GM19023 (cell line): Measurements from ENCODE around the gene HDAC5.
"Not testable (repeated sequence)": the region's sequence is repeated elsewhere in the genome, so short reads cannot be mapped to it uniquely, and the experiment has no call there.

Source experiments
- ATAC-seq: cut with Tn5 transposase; IDR thresholded peaks from one replicate; pipeline ENCODE4 v1.9.1; 2021; ENCODE audit warnings: mild to moderate bottlenecking, moderate library complexity; ENCODE audit not compliant: unreplicated experiment

HDAC5 gene

DNA sequence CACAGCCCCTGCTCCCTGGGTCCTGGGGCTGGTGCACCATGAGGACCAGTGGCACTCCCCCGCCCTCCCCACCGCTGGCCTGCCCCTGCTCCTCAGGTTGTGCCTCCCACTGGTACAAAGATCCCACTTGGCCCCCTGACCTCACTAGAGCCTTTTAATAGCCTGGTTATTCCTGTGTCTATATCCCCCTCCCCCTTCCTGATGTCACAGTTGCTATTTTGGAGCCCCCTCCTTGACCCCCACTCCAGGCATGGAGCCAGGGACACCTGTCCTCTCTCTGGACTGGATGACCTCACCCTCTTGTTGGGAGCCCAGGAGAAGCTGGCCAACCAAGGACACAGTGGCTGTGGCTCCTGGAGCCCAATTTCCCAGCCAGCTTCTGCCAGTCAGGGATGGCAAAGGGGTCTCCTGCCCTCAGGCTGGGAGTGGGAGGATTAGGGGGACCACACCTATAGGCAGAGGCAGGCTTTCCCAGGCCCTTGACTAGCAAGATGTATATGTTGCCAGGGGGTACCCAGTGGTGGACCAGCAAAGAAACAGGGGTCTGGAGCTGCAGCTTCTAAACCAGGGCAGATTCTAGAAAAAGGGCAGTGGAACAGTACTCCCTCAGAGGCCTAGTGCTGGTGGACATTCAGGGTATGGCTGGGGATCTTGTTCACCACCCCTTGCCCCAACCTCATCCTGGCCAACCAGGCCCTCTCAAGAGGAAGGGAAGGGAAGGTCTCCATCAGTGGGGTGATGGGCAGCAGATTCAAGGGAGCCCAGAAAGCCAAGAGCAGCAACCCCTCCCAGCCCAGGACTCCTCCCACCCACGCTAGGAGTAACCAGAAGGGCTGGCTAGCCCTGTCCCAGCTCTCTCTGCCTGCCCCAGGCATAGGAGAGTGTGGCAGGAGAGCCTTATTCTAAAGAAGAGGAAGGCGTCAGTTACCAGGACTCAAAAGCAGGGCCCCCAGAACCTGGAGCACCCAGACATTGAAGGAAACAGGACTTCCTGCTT lies 10.9 kb downstream of the HDAC5 start:
- ATAC-seq, result no peak

DNA sequence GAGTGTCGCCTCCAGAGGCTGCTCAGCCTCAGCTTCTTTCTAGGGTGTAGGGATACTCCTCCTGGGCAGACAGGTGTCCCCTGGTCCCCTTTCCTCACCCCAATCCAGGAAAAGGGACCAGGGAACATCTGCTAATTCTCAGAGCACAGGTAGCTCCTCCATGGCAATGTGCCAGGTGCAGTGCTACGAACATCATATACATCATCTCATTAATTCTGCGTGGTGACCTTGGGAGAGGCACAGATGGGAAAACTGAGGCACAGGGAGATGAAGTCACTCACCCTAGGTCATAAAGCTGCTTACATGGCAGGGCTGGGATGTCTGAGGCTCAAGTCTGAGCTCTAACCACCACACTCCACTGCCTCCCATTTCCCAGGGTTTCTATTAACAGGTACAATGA lies 11.7 kb downstream of the HDAC5 start:
- ATAC-seq, result no peak

DNA sequence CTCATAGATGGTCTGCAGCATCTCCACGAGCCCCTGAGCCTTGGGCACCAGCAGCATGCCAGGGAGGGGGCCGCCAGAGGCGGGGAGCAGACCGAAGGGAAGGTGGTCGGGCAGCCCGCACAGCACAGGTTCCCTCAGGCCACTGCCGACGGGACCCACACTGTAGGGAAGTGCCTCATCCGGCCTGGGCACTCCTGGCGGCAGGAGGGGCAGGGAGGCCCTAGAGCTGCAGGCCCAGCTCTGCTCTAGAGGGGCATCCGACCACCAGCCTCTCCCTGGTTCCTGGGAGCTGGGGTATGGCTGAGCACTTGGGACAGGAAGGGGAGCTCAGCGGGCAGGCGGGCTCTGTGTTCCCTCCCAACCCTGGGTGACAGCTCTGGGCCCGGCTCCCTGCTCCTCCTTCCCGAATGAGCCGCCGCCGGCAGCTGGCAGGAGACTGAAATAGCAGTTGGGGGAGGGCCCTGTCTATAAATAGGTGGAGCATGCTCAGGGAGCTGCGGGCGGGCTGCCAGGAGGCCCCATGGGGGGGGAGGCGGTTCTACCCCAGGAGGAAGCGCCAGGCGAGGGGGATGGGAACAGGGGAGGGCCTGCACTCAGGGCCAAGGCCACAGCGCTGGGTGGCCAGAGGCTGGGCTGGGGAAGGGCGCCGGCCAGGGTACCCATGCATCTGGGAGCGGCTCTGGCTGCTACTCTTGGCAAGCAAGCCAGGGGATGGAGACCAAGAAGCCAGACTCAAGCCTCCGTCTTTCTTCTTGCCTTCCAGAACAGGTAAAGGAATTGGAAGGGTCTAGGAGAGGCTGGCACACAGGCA lies 12.4 kb downstream of the HDAC5 start:
- no peak for ATAC-seq

DNA sequence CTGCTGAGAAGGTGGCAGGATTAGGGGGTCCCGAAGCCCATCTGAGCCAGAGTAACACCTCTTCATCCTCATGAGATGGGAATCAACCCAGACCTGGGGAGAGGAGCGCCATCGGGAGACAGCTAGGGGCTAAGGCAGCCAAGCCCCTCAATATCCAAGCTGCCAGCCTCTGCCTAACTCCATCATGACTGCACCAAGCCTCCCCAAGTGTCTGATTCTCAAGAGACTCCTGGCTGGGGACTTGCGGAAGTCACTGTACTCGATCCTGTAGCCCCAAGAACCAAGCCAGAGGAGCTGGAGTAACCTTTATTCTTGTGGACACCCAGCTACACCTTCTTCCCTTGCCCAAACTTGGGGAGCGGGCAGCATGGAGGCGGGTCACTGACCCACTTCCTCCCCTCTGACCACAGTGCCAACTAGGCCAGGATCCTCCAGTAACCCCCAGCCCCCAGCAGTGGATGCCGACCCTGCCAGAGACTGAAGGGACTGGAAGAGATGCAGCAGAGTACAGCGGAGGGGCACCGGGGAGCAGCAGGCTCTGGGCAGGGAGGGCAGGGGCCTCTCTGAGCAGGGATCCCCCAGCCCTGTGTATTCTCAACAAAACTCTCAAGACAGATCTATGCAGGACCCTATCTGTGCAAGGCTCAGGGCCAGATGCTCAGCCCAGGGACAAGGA lies 13.3 kb downstream of the HDAC5 start:
- no peak for ATAC-seq

DNA sequence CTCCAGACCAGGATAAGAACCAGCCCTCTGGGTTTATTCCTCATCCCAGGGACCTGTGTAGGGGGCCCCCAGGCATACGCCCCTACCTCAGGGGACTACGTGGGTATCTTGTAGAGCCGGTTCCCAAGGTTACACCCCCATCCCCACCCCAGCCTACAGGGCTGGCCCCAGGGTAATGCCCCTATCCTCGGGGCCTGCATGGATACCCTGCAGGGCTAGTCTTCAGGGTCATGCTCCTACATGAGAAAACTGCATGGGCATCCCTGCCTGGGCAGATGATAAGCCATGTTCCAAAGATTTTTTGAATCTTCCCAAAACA lies 14.2 kb downstream of the HDAC5 start:
- no peak for ATAC-seq

DNA sequence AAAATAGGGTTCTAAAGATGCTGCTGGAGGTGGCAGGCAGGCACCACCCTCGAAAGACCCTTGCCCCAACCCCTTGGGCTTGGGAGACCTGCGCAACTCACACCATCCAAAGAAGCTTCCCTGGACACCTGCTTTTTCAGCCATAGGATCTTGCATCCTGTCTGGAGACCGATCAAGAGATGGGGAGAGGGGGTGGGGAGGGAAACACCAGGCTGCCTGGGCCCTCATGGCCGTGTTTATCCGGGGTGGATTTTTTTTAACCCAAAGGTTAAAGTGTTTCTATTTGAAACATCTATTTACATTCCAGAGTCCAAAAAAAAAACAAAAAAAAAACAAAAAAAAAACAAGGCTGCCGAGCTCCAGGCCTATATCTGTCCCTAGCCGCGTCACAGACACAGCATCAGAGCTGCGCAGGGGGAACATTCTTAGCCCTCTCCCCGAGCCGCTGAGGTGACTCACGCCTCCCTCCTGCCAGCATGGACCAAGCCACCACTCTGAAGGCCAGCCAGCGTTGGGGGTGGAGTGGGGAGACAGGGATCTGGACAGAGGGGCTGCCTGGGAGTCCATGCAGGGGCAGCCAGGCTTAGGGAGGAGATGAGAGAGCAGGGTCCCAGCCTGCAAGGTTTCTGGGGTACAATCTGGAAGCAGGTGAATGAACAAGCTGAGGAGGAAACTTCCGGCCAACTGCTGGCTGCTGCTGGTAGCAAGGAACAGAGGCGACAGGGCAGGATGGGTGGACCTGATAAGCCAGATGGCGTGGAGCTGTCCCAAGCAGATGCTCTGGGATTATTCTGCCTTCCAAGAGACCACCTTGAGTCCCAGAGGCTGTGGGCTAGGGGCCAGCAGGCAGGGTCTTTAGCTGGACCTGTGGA lies 14.8 kb downstream of the HDAC5 start:
- ATAC-seq, result no peak

DNA sequence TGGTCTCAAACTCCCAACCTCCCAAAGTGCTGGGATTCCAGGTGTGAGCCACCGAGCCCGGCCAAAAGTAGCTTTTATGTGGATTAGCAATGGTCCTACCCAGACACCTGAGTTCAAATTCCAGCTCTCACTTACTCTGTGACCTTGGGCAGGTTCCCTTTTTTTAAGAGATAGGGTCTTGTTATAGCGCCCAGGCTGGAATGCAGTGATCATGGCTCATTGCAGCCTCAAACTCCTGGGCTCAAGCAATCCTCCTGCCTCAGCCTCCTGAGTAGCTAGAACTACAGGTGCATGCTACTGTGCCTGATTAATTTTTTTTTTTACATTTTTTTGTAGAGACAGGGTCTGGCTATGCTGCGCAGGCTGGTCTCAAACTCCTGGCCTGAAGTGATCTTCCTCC lies 16.6 kb downstream of the HDAC5 start:
- no peak for ATAC-seq

DNA sequence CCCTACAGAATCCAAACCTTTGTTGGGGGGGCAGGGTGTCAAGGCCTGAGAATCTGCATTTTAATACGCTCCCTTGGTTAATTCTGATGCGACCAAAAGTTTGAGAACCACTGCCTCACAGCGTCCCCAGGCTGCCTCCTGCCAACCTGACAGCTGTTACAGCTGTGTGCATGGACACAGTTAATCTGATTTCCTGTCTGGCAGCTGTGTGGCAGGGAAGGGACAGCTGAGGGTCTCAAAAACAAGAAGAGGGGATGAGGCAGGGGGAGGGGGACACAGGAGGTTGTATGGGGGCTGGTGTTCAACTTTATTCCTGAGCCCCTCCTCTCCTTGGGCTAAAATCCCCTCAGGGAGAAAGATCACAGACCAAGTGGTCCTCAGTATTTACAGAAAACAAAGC lies 17.5 kb downstream of the HDAC5 start:
- ATAC-seq, result no peak

DNA sequence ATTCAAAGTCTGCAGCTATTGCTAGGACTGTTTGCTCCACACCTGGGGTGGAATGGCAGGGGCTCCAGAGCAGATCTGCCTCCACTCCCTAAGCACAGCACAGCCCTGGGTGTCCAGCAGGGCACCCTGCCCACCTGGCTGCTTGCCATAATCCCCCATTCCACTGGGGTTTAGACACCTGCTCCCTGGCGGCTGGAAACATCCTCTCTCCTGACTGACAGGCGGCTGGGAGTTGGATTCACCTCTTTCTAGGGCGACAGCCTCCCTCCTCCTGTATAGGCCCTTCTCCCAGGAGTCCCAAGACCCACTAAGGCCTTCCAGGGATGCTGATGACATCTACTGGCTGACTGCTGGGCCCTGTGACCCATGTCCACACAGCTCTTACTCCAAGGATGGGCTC lies 18.0 kb downstream of the HDAC5 start:
- no peak for ATAC-seq

DNA sequence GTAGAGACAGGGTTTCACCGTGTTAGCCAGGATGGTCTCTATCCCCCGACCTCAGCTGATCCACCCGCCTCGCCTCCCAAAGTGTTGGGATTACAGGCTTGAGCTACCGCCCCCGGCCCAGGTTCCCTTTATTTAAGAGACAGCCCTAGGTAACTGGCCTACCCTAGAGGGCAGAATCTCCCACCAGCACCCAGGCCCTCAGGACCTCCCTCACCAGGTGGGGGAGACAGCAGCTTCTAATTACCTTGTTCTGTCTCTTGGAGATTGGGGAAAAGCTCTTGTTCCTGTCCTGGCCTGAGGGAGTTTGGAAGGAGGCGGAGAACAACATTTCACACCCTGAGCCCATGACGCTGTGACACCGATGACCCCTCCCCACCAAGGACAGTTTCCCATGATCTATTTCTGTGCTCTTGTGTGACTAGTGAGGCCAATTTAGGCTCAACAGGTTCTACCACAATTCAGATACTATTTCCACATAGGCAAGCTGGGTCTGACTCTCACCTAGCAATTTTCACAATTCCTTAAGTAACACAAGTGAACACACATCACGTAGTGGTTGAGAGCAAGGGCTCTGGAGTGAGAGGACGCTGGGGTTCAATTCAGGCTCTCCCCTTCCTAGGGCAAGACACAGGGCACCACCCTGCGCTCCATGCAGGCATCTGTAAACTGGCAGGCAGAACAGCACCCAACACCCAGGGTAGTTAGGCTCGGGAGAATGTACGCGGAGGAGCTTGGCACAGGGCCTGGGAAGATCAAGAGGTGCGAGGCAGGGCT lies 20.4 kb downstream of the HDAC5 start:
- ATAC-seq, result no peak

DNA sequence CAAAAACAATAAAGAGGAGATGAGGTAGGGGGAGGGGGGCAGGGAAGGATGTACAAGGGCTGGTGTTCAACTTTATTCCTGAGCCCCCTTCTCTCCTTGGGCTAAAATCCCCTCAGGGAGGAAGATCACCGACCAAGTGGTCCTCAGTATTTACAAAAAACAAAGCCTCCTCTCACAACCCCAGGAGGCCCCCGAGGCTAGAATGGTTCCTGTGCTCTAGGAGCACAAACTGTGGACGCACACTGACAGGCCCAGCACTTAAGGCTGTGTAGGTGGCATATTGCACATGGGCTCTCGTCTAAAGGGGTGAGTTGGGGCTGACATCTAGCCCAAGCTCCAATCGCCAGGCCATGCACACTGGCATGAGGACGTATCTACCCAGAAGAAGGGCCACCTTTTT lies 21.6 kb downstream of the HDAC5 start:
- ATAC-seq, result not testable (repeated sequence)

DNA sequence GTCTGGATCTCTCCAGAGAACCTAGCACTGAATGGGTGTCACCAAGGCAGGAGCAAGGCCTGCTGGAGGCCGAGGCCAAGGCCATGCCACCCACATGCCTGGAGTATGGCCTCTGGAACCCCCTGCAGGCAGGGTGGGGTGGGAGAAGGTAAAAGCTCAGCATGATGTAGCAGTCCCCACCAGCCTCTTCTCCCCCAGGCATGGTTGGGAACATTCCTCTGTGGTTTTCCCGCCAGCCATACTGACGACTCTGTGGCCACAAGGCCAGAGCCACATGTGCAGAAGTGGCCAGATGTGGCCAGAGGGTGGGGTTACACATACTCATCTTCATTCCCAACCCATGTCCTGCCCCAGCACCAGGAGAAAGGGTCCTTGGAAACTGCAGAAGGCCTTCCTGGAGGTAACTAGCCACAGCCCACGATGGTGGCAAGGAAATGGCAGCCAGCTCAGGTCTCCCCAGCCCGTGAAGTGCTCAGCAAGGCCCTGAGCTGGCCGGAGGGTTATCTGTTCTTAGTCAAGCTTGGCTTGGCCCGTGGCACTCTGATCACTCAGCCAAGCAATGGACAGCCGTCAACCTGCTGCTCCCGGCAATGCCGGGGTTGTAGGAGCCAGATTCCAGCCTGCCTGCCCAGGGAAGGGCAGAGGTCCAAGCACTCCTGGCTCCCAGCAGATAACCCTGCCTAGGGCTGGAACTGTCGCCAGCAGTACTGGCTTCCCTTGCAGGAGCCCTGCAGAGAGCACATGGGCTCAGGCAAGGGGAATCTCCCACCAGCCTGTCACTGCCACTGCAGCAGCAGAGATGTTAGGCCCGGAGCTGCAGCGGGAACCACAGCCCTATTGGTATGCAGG lies 26.1 kb downstream of the HDAC5 start:
- no peak for ATAC-seq

DNA sequence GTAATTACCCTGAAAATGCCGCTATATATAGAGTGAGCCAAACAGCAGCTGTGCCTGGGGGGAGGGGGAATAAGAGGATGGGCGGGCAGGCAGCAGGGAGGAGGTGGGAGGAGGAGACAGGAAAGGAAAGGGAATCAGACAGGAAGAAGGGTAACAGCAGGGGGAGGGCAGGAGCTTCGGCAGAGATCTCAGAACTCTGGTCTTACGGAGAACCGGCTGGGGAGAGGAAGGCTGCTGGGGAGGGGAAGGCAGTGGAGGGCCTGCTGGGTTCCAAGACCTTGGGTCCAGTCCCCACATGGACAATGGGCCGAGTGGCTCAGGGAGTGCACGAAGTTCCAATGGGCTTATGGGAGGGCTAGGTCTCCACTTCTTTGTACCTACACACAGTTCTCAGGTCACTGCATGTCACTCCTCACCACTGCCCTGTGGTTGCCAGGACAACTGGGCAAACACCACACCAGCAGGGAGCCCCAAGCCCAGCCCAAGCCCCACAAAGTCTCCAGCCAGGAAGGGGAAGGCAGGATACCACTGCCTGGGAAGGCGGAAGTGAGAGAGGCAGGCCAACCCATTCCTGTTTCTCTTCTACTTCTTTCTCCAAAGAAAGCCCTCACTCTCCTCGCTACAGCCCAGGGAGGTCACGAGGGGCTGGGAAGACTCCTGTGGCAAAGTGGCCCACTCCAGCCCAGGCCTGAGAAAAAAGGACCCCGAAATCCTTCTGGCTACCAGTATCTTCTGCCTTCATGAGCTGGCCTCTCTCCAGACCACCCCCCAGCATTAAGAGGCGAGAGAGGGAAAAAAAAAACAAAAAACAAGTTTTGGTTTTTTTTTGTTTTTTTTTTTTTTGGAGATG lies 27.6 kb downstream of the HDAC5 start:
- no peak for ATAC-seq

DNA sequence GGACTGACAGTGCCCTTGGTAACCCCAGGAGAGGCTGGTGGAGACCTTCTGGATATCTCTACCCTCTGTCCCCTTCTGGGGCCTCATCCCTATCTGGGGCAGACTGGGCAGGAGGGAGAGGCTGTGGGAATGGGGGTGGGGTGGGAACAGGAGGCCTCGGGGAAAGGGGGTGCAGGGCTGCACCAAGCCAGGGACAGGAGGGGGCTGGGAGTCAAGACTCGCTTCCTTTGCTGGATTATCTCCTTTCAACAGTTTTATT lies 28.1 kb downstream of the HDAC5 start:
- no peak for ATAC-seq

DNA sequence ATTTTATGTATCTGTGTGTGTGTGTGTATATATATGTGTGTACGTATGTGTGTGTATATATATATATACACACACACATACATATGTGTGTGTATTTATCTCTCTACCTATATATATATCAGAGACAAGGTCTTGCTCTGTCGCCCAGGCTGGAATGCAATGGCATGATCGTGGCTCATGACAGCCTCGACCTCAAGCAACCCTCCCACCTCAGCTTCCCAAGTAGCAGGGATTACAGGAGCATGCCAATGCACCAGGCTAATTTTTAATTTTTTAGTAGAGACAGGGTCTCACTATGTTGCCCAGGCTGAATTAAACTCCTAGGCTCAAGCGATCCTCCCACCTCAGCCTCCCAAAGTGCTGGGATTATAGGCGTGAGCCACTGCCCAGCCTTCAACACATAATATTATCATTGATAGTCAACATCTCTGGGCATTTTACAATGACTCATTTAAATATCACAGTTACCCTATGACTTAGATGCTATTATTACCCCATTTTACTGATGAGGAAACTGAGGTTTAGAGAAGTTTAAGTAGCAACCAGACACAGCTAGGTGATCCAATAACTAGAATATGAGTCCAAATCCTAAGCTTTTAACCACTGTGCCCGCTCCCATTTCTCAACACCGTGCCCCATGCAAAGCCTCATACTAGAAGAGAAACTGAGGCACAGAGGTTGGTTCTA lies 28.6 kb downstream of the HDAC5 start:
- no peak for ATAC-seq

DNA sequence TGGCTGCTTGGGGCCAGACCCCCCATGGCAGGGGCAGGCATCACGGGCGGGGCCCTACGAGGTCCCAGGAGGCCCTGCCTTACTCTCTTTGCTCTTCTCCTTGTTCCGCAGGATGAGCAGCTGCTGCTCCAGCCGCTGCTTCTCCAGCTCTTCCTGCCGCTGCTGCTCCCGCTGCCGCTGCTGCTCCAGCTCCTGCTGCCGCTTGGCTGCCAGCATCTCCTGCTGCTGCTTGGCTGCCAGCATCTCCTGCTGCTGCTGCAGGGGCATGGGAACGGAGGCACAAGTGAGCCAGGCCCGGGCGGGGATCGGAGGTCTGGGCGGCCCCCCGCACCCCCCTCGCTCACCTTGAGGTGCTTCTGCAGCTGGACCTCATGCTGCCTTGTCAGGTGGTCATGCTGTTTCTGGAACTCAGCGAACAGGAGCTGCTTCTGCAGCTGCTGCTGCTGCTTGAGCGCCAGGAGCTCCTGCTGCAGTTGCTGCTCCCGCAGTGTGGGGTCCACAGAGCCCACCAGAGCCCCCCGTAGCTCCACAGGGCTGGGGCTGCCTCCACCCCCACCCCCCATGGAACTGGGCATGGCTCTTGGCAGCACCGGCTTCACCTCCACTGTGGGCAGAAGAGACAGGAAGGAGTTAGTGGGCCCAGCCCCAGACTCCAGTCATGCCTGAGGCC lies 30.1 kb downstream of the HDAC5 start:
- ATAC-seq, result no peak

DNA sequence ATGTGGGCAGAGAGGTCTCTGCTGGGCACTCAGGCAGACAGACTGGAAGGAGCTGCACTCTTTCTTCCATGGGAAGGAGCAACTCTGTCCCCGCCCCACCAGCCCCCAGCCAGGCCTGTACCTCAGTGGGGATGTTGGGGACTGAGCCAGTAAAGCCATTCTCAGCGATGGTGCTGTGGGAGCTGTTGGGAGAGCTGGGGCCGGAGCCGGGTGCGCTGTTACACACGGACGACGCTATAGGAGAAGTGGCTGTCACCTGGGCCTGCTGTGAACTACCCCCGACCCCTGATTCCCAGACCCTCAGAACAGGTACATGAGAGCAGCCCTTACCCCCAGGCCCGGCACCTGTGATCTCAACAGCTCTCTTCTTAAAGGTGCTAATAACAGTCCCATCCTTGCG lies 31.4 kb downstream of the HDAC5 start:
- ATAC-seq, result no peak
